ENCODE results near the gene SEC62.

Gene SEC62

GRCh38 chr3:169966951-169967915 is 626 bp downstream of the SEC62 start:
- DNase-seq (ENCODE audit: low read depth in 2 of 2), result peak; percentile 6 to 32

- DNase-seq (ENCODE audit: low read depth in 2 of 2), result no peak
Observed at GRCh38 chr3:169968224-169968885, 1.7 kb downstream of the SEC62 start.

- DNase-seq (ENCODE audit: low read depth in 2 of 2), result no peak
Observed at GRCh38 chr3:169969174-169970095, 2.8 kb downstream of the SEC62 start.

- no peak for DNase-seq (ENCODE audit: low read depth in 2 of 2)
Observed at GRCh38 chr3:169970847-169971246, 4.2 kb downstream of the SEC62 start.

GRCh38 chr3:169971522-169971921 is 4.9 kb downstream of the SEC62 start:
- no peak for DNase-seq (ENCODE audit: low read depth in 2 of 2)

GRCh38 chr3:169980055-169980454 is 13.4 kb downstream of the SEC62 start:
- no peak for DNase-seq (ENCODE audit: low read depth in 2 of 2)

GRCh38 chr3:169984292-169984691 is 17.7 kb downstream of the SEC62 start:
- no peak for DNase-seq (ENCODE audit: low read depth in 2 of 2)

GRCh38 chr3:169990431-169990830 is 23.8 kb downstream of the SEC62 start:
- no peak for DNase-seq (ENCODE audit: low read depth in 2 of 2)

- no peak for DNase-seq (ENCODE audit: low read depth in 2 of 2)
Observed at GRCh38 chr3:169992156-169992555, 25.5 kb downstream of the SEC62 start.

- DNase-seq (ENCODE audit: low read depth in 2 of 2), result no peak
Observed at GRCh38 chr3:169992781-169993180, 26.2 kb downstream of the SEC62 start.

GRCh38 chr3:169993761-169994160 is 27.2 kb downstream of the SEC62 start:
- DNase-seq (ENCODE audit: low read depth in 2 of 2), result no peak

GRCh38 chr3:169996063-169996462 is 29.5 kb downstream of the SEC62 start:
- DNase-seq (ENCODE audit: low read depth in 2 of 2), result no peak

GRCh38 chr3:169998668-169999131 is 32.1 kb downstream of the SEC62 start:
- DNase-seq (ENCODE audit: low read depth in 2 of 2), result no peak

- DNase-seq (ENCODE audit: low read depth in 2 of 2), result no peak
Observed at GRCh38 chr3:169999433-169999832, 32.8 kb downstream of the SEC62 start.

- DNase-seq (ENCODE audit: low read depth in 2 of 2), result no peak
Observed at GRCh38 chr3:170000051-170000450, 33.4 kb downstream of the SEC62 start.

GRCh38 chr3:170002231-170002630 is 35.6 kb downstream of the SEC62 start:
- DNase-seq (ENCODE audit: low read depth in 2 of 2), result no peak

- DNase-seq (ENCODE audit: low read depth in 2 of 2), result no peak
Observed at GRCh38 chr3:170002879-170003278, 36.3 kb downstream of the SEC62 start.

- DNase-seq (ENCODE audit: low read depth in 2 of 2), result no peak
Observed at GRCh38 chr3:170003881-170004356, 37.3 kb downstream of the SEC62 start.

- no peak for DNase-seq (ENCODE audit: low read depth in 2 of 2)
Observed at GRCh38 chr3:170007031-170007663, 40.5 kb downstream of the SEC62 start.

GRCh38 chr3:170010498-170010897 is 43.9 kb downstream of the SEC62 start:
- DNase-seq (ENCODE audit: low read depth in 2 of 2), result no peak
